HG02870 (cell line): ENCODE measurements around the gene NELFE.
"Not testable (repeated sequence)": the region's sequence is repeated elsewhere in the genome, so short reads cannot be mapped to it uniquely, and the experiment has no call there.

Experiments
- ATAC-seq: cut with Tn5 transposase; IDR thresholded peaks from one replicate; pipeline ENCODE4 v1.9.1; 2021; ENCODE audit warnings: mild to moderate bottlenecking, moderate library complexity; ENCODE audit not compliant: unreplicated experiment

Gene NELFE

DNA sequence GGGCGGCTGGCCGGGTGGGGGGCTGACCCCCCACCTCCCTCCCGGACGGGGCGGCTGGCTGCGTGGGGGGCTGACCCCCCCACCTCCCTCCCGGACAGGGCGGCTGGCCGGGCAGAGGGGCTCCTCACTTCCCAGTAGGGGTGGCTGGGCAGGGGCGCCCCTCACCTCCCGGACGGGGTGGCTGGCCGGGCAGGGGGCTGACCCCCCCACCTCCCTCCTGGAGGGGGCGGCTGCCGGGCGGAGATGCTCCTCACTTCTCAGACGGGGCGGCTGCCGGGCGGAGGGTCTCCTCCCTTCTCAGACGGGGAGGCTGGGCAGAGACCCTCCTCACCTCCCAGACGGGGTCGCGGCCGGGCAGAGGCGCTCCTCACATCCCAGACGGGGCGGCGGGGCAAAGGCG is 17.3 kb upstream of the NELFE start:
- ATAC-seq: not testable (repeated sequence)

DNA sequence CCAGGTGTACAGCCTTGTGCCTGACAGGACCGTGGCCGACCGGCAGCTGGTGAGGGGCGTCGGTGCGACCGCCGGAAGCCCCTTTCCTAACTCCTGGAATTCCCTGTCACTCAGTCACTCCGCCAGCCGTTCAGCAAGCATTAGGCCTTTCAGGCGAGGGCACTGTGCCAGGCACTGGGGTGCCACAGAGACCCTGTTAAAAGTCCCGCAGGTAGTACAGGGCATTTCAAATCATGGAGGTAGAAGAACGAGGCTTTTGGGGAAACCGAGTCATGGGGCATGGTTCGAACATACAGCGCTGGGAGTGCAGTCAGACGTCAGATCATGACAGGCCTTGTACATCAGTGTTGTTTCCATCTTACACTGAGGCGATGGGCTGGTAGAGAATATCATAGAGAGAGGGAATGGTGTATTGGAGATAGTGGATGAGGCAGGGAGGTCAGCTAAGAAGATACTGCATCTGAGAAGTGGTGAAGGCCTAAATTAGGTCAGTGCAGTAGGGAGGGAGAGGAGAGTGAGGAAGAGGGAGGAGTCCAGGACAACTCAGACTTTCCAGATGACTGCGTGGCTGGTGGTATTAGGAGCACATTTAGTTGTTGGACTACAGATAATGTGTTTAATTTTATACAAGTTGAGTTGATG is 14.1 kb upstream of the NELFE start:
- no peak for ATAC-seq

DNA sequence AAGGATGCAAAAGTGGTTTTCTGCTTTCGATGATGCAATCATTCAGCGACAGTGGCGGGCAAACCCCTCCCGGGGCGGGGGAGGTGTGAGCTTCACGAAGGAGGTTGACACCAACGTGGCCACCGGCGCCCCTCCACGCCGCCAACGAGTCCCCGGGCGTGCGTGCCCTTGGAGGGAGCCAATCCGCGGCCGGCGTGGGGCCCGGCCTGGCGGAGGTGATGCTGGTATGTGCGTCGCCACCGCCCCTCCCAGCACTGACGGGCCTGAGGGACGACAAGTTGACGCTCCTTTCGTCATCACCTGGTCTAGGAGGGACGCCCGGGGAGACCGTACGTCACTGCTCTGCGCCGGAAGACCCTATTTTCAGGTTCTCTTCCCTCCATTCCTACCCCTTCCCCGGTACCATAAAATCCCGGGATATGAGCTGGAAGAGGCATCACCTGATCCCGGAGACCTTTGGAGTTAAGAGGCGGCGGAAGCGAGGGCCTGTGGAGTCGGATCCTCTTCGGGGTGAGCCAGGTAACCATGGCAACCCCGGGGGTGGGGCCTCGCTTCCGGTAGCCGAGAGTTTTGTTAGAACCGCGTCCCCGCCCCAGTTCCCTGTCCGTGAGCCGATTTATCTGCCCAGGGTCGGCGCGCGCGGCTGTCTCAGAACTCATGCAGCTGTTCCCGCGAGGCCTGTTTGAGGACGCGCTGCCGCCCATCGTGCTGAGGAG is 13.4 kb upstream of the NELFE start, which contains the start of gene DXO:
Gene DXO, minus strand, starts transcription at position 146 of the 716 bp plus-strand sequence. CDS start 463 bp downstream, outside the sequence.
- ATAC-seq: peak; percentile 83

DNA sequence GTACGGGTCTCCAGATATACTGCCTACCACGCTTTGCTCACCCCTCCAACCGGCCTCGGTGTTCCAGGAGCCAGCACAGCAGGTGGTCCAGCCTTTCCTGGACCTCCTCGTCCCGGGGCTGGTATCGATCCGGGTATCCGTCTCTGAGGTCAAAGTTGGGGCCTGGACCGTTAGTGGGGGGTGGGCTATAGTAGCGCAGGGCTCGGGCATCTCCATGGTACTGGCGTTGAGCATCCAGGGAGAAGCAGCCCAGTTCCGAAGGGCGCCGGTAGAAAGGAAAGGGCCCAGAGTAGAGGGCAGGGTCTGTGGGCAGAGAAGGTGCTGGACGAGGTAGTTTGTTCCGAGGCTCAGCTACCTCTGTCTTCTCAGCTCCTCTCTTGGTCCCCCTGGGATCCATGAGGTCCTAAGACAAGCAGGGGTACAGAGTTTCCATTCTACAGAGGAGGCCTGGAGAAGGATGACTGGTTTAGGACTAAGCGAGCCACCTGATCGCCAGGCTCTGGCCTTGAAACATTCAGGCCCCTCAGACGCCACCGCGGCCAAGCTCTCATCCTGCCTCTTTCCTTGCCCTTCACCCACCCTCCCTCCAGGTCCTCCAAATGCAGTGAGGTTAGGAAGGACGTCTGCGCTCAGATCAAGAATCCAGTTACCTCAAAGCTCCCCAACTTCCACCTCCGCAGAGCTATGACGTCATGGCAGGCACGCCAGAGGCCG is 12.7 kb upstream of the NELFE start:
- ATAC-seq: no peak

DNA sequence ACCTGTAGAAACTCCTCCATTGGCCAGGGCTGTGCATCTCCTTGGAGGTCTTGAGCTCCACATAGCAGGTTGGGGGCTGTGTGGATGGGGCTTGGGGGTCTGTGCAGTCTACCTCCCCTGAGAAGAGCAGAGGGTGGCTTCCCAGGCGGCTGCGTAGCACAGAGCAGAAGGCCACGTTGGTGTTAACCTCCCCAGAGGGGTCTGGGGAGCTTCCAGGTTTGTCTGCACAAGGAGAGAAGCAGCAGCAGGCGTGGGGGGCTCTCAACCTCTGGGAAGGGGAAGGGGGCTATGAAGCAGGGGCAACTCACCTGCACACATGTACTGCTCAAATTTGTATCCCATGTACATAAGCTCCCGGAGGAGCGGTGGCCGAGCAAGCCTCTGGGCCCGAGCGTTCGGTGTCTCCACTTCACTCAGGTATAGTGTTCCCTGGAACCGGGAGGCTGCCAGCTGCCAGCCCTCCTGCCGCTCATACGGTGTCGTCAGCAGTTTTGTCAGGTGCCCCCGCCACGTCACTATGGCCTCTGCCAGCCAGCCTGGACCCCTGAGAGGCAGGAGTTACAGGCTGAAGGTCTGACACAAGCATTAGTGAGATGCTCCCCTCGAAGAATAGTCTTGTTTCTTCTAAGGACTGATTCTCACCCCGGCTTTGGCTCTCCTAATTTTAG is 12.0 kb upstream of the NELFE start:
- ATAC-seq: no peak

DNA sequence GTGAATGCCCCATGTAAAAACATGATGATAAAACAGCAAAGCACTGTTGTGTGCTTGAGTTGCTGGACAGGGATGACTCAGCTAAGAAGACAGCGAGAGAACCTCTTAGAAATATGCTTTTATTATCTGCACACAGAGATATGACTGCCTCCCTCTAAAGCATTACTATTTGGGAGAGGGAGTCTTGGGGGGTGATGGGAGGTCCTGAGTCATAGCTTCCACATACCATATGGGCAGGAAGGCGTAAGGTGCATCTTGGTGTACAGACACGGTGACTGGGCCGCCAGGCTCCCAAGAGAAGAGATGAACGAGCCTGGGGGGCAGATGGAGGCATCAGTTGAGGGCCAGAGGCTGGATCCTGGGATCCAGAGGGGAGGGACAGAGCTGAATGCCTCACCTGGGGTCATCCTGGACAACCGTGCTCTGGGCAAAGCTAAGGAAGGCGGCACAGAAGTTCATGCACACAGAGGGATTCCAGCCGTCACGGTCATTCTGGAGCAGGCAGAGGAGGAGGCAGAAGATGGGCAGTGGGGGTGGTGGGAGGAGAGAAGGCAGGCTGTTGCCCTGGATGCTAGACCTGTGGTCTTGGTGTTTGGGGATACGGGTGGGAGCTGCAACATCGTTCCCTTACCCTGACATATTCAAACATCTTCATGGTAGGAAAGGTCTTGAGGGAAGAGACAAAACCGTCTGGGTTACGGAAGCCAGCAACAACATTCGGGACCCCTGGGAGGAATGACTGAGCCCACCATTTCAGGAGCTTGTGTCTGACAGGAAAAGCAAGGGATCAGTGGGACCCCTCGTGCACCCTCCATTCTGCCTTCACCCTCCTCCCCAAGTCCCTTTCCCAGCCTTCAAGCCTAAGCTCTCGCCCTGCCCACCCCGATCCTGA is 11.2 kb upstream of the NELFE start:
- ATAC-seq: no peak

DNA sequence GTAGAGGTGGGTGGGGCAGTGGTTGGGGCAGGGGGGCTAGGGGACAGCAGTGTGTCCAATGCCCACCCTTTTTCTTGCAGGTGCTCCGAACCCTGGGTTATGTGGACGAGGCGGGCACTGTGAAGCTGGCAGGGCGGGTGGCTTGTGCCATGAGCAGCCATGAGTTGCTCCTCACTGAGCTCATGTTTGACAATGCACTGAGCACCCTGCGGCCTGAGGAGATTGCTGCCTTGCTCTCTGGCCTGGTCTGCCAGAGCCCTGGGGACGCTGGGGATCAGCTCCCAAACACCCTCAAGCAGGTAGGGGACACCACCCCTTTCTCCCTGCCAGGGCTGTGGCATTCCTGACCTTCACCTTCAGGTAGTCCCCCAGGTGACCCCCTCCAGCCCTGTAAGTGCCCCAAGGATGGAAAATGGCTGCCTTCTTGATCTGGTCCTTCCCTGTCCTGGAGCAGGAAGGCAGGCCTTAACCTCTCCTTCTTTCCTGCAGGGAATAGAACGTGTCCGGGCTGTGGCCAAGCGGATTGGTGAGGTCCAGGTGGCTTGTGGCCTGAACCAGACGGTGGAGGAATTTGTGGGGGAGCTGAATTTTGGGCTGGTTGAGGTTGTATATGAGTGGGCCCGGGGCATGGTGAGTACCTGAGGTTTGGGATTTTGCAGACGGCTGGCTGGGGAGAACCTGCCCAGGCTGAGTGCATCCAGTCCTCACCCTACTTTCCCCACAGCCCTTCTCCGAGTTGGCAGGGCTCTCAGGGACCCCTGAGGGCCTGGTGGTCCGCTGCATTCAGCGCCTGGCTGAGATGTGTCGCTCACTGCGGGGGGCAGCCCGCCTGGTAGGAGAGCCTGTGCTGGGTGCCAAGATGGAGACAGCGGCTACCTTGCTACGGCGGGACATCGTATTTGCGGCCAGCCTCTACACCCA is 10.3 kb upstream of the NELFE start:
- no peak for ATAC-seq

DNA sequence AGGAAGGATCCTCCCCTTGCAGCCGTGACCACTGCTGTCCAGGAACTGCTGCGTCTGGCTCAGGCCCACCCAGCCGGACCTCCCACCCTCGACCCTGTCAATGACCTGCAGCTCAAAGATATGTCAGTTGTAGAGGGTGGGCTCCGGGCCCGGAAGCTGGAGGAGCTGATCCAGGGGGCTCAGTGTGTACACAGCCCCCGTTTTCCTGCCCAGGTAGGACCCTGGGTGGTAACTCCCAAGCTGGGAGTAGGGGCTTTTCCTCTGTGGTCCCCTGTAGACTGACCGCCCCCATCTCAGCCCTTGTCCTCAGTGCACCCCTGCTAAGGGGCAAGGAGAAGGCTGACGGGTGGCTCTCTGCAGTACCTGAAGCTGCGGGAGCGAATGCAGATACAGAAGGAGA is 9.6 kb upstream of the NELFE start:
- ATAC-seq: no peak

DNA sequence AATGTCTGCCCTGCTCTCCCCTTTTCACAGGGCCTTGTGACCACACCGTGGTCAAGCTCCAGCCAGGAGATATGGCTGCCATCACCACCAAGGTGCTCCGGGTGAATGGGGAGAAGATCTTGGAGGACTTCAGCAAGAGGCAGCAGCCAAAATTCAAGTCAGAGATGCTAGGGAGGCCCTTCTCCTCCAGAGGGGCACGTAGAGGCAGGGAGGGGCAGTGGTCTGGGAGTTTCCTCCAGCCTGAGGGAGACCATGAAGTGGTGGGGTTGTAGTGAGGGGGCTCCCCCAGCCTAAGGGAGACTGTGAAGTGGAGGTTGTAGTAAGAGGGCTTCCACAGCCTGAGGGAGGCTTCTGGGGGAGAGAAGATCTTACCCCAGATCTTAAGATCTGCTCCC is 9.2 kb upstream of the NELFE start:
- ATAC-seq: no peak

DNA sequence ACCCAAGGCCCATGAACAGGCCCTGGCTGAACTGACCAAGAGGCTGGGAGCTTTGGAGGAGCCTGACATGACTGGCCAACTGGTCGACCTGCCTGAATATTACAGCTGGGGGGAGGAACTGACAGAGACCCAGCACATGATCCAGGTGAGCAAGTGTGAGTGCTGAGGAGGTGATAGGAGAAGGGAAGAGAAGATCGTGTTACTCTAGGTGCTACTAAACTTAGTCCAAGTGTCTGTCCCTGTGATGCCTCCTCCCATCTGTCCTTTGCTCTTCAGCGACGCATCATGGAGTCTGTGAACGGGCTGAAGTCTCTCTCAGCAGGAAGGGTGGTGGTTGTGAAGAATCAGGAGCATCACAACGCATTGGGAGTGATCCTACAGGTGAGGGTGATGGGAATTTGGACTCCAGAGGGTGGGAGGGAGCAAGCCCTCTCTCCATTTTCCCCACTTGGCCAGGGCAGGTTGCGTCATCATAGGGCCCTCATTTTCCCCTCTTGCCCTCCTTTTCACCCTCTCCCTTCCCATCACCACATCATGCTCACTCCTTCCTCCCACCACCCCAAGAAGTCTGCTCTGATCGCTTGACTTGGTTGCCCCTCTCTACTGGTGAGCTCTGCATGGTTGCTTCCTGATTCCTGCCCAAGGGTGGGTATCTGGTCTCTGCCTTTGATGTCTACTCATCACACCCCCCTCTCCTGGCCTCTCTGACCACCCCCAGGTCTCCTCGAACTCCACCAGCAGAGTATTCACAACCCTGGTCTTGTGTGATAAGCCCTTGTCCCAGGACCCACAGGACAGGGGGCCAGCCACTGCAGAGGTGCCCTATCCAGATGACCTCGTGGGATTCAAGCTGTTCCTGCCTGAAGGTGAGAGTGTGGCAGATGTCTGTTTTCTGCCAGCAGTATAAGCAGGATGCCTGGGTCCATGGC is 8.5 kb upstream of the NELFE start:
- no peak for ATAC-seq

DNA sequence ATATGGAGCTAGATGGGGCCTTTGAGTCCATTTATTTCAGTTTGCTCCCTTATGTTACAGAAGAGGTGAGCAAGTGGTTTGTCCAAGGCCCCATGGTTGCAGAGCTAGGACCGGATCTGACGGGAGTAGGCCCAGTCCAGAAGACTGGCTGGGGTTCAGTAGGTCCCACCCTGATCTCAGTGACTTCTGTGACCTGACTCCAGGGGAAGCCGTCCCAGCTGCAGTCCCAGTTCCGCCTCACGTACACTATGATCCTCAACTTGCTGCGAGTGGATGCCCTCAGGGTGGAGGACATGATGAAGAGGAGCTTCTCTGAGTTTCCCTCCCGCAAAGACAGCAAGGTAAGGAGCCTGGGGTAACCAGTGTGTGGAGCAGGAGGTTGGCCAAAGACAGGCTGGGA is 7.7 kb upstream of the NELFE start:
- ATAC-seq: no peak

DNA sequence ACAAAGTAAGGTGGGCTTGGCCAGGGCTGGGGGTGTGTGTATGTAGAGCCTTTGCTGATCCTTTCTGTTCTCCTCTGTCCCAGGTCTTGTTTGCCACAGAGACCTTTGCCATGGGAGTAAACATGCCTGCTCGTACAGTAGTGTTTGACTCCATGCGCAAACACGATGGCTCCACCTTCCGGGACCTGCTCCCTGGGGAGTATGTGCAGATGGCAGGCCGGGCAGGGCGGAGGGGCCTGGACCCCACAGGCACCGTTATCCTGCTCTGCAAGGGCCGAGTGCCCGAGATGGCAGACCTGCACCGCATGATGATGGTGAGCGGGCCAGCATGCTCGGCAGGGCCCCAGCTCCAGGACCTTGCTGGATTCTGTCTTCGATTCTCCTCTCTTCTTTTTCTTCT is 6.9 kb upstream of the NELFE start:
- ATAC-seq: no peak

DNA sequence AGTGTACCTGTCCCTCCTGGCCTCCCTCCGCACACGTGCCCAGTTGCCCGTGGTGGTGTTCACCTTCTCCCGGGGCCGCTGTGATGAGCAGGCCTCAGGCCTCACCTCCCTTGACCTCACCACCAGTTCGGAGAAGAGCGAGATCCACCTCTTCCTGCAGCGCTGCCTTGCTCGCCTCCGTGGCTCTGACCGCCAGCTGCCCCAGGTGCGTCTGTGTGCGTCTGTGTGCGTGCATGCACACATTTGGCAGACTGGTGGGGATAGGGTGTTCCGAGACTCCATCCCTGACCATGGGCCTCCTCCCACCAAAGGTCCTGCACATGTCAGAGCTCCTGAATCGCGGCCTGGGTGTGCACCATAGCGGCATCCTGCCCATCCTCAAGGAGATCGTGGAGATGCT is 5.2 kb upstream of the NELFE start:
- no peak for ATAC-seq

DNA sequence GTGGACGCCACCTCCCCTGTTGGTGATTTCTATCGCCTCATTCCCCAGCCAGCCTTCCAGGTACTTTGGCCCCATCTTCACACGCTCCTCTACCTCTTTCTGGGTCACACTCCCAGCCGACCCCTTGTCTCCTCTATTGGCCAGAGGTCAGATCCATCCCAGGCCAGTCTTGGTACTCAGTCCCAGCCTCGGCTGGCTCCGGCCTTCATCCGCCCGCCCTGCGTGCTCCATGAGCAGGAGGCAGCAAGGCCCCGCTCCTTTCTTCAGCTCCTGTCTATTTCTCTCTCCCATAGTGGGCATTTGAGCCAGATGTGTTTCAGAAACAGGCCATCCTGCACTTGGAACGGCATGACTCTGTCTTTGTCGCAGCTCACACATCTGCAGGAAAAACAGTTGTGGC is 2.8 kb upstream of the NELFE start:
- ATAC-seq: no peak

DNA sequence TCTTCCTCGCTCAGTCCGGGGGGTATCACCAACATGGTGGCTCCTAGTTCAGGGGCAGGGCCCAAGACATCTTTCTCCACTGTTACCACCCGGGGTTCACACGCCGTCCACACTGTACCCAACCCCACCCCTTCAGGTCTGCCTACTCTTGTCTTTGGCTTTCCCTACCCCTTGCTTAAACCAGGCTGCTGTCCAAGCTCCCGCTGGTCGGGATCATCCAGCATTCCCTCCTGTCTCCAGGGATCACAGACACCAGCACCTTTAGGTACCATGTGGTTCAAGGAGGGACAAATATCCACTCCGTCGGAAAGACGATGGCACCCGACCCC is 395 bp downstream of the NELFE start:
- ATAC-seq: no peak

DNA sequence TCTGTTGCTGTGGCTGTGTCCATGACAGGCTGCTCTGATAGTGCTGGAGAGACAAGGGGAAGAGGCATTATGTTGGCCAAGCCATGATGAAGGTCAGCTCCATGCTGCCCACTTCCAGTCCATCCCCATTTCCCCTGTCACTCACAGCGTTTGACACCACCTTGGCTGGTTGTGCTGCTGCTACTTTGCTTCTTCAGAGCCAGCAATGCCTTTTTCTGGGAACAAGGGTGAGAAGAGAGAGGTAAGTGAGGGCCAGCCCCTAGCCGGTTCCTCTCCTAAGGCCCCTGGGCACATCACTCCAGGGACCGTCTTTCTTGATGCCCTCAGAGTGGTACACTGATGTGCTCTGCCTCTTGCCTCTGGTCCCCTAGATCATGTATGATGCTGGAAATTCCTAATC is 2.0 kb downstream of the NELFE start:
- ATAC-seq: no peak

DNA sequence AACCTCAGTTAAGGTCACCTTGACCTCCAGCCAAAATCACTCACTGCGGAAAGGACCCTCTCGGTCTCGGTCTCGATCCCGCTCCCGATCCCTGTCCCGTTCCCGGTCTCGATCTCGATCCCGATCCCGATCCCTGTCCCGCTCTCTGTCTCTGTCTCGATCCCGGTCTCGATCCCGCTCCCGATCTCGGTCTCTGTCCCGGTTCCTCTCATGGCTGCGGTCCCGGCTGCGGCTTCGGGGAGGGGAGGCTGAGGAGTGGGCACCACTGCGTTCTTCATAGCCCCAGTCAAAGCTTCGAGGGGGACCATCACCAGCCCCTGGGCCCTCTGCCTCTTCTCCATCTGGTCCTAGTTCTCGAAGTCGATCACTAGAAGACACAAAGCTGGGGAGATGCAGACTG is 4.3 kb downstream of the NELFE start:
- no peak for ATAC-seq

DNA sequence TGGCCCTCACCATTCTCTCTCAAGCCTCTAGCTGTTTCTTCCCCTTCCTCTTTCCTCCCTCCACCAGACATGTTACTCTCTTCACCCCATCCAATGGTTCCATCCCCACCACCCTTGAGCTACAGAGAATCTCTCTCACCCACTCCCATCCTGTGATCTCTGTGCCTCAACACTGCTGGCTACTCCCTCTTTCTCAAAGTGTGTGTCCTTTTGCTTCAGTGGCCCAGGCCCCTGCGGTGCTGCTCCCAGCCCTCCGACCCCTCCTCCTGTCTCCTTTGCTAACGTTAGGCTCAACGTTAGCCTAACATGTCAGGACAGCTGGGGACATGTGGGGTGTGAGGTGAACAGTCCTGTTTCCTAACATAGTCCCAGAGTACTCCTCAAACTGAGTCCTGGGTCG is 5.9 kb downstream of the NELFE start:
- ATAC-seq: no peak
